H9 (cell line): ENCODE results near the gene SLC36A2. TPM values are rescaled to one million over a fixed set of nuclear protein-coding genes. Genes with fewer than 3 reads are reported as not detected.

Experiments
- DNase-seq: peaks from one replicate; pipeline ENCODE4 v3.0.0-alpha.2; 2017
- H2AFZ ChIP-seq: one replicate; pipeline ENCODE4 v1.6.1; 2013; ENCODE audit warnings: mild to moderate bottlenecking, low read length, control low read depth, moderate library complexity
- H2AK5ac ChIP-seq: 2 replicates; pipeline ENCODE4 v1.6.1; 2013; ENCODE audit warnings: low read length, control low read depth, mixed read lengths; ENCODE audit not compliant: insufficient read length
- H2BK120ac ChIP-seq: one replicate; pipeline ENCODE4 v1.6.1; 2013; ENCODE audit warnings: low read depth, mild to moderate bottlenecking, low read length, control low read depth, inconsistent platforms; ENCODE audit not compliant: poor library complexity, severe bottlenecking
- H2BK12ac ChIP-seq: 2 replicates; pipeline ENCODE4 v1.6.1; 2013; ENCODE audit warnings: low read length, control low read depth, mixed read lengths, low read depth; ENCODE audit not compliant: insufficient read length
- H2BK15ac ChIP-seq: 2 replicates; pipeline ENCODE4 v1.6.1; 2013; ENCODE audit warnings: low read depth, low read length, control low read depth
- H2BK20ac ChIP-seq: one replicate; pipeline ENCODE4 v1.6.1; 2013; ENCODE audit warnings: low read depth, mild to moderate bottlenecking, low read length, control low read depth, inconsistent platforms; ENCODE audit not compliant: poor library complexity, severe bottlenecking
- H2BK5ac ChIP-seq: 2 replicates; pipeline ENCODE4 v1.6.1; 2013; ENCODE audit warnings: low read length, control low read depth, mixed read lengths; ENCODE audit not compliant: insufficient read length
- H3K14ac ChIP-seq: 2 replicates; pipeline ENCODE4 v1.6.1; 2013; ENCODE audit warnings: low read length, control low read depth; ENCODE audit not compliant: insufficient read depth
- H3K18ac ChIP-seq: 2 replicates; pipeline ENCODE4 v1.6.1; 2013; ENCODE audit warnings: low read depth, mild to moderate bottlenecking, mixed read lengths, low read length, control low read depth; ENCODE audit not compliant: insufficient read length
- H3K23ac ChIP-seq: 2 replicates; pipeline ENCODE4 v1.6.1; 2013; ENCODE audit warnings: low read length, control low read depth, mixed read lengths, low read depth; ENCODE audit not compliant: insufficient read length
- H3K23me2 ChIP-seq: 2 replicates; pipeline ENCODE4 v1.6.1; 2013; ENCODE audit warnings: low read depth, mild to moderate bottlenecking, mixed read lengths, low read length, control low read depth; ENCODE audit not compliant: insufficient read length, poor library complexity, severe bottlenecking
- H3K27ac ChIP-seq: 2 replicates; pipeline ENCODE4 v1.5.1; 2013; ENCODE audit warnings: low read length, control low read depth, mixed read lengths, low read depth; ENCODE audit not compliant: insufficient read length
- H3K27me3 ChIP-seq: 2 replicates; pipeline ENCODE4 v1.6.1; 2013; ENCODE audit warnings: low read length, control low read depth, inconsistent platforms; ENCODE audit not compliant: insufficient read depth
- H3K4ac ChIP-seq: 2 replicates; pipeline ENCODE4 v1.6.1; 2013; ENCODE audit warnings: low read depth, mild to moderate bottlenecking, control low read depth, inconsistent platforms, low read length, moderate library complexity
- H3K4me1 ChIP-seq: 2 replicates; pipeline ENCODE4 v1.6.1; 2013; ENCODE audit warnings: low read length, control low read depth, inconsistent platforms; ENCODE audit not compliant: insufficient read depth
- H3K4me2 ChIP-seq: 2 replicates; pipeline ENCODE4 v1.6.1; 2013; ENCODE audit warnings: low read length, control low read depth, mixed read lengths; ENCODE audit not compliant: insufficient read length, insufficient read depth
- H3K56ac ChIP-seq: 2 replicates; pipeline ENCODE4 v1.6.1; 2013; ENCODE audit warnings: low read depth, mild to moderate bottlenecking, mixed read lengths, low read length, control low read depth; ENCODE audit not compliant: insufficient read length
- H3K79me1 ChIP-seq: 2 replicates; pipeline ENCODE4 v1.6.1; 2013; ENCODE audit warnings: low read depth, mild to moderate bottlenecking, moderate library complexity, low read length, control low read depth, inconsistent platforms; ENCODE audit not compliant: insufficient read depth, poor library complexity, severe bottlenecking
- H3K79me2 ChIP-seq: 2 replicates; pipeline ENCODE4 v1.6.1; 2013; ENCODE audit warnings: low read length, control low read depth, inconsistent platforms; ENCODE audit not compliant: insufficient read depth
- H3K9ac ChIP-seq: 2 replicates; pipeline ENCODE4 v1.6.1; 2013; ENCODE audit warnings: low read length, control low read depth, mixed read lengths; ENCODE audit not compliant: insufficient read length; ENCODE audit errors: extremely low read depth
- H3K9me3 ChIP-seq: one replicate; pipeline ENCODE4 v1.6.1; 2013; ENCODE audit warnings: low read depth, low read length, inconsistent platforms; ENCODE audit not compliant: control insufficient read depth
- H3T11ph ChIP-seq: one replicate; pipeline ENCODE4 v1.6.1; 2013; ENCODE audit warnings: mild to moderate bottlenecking, low read length, control low read depth, inconsistent platforms
- H4K20me1 ChIP-seq: one replicate; pipeline ENCODE4 v1.6.1; 2013; ENCODE audit not compliant: control insufficient read depth, insufficient read length, insufficient read depth
- H4K5ac ChIP-seq: 2 replicates; pipeline ENCODE4 v1.6.1; 2013; ENCODE audit warnings: low read depth, mild to moderate bottlenecking, mixed read lengths, low read length, control low read depth; ENCODE audit not compliant: insufficient read length
- H4K8ac ChIP-seq: replicated peaks from 2 replicates; pipeline ENCODE4 v1.6.1; 2013; ENCODE audit warnings: low read length, control low read depth, mixed read lengths, low read depth; ENCODE audit not compliant: insufficient read length
- H4K91ac ChIP-seq: 2 replicates; pipeline ENCODE4 v1.6.1; 2013; ENCODE audit warnings: low read depth, mild to moderate bottlenecking, moderate library complexity, mixed read lengths, low read length, control low read depth; ENCODE audit not compliant: insufficient read length
- H3K27ac Mint-ChIP-seq, 3 experiments: 2 replicates in 2 of 3; 3 replicates in 1 of 3; pipeline ENCODE4 v1.8.0; 2020 to 2021; ENCODE audit warnings: mixed read lengths in 3 of 3, mild to moderate bottlenecking in 1 of 3, moderate library complexity in 1 of 3
- H3K27me3 Mint-ChIP-seq: 2 replicates; pipeline ENCODE4 v1.8.0; 2021; ENCODE audit warnings: low read depth, mild to moderate bottlenecking, moderate library complexity, mixed read lengths
- H3K36me3 Mint-ChIP-seq, 3 experiments: 2 replicates in 2 of 3; 3 replicates in 1 of 3; pipeline ENCODE4 v1.8.0; 2020 to 2021; ENCODE audit warnings: low read depth in 3 of 3, mixed read lengths in 3 of 3; ENCODE audit not compliant: insufficient read depth in 1 of 3
- H3K4me1 Mint-ChIP-seq, 2 experiments: 2 replicates each; pipeline ENCODE4 v1.8.0; 2020; ENCODE audit warnings: mixed read lengths in 2 of 2
- H3K4me3 Mint-ChIP-seq, 2 experiments: 2 replicates in 1 of 2; 3 replicates in 1 of 2; pipeline ENCODE4 v1.8.0; 2020 to 2021; ENCODE audit warnings: mild to moderate bottlenecking in 2 of 2, mixed read lengths in 2 of 2, moderate library complexity in 1 of 2
- H3K9me3 Mint-ChIP-seq, 2 experiments: 2 replicates in 1 of 2; 3 replicates in 1 of 2; pipeline ENCODE4 v1.8.0; 2020; ENCODE audit warnings: mild to moderate bottlenecking in 2 of 2, mixed read lengths in 2 of 2, moderate library complexity in 1 of 2
- CTCF ChIP-seq: fragments of 200-600 bp; sonication (generic); conservative IDR thresholded peaks from 3 replicates; pipeline ENCODE4 v1.8.0; 2021; ENCODE audit warnings: antibody characterized with exemption, mild to moderate bottlenecking
- WGBS: extraction: QIAGEN DNeasy Blood & Tissue Kit; methylation state at CpG from one replicate; pipeline ENCODE4 v1.1.7; 2013; ENCODE audit warnings: missing lambda C conversion rate, low lambda C conversion rate, mixed read lengths; ENCODE audit not compliant: insufficient read length; ENCODE audit errors: extremely low coverage; 5-methylcytosine and 5-hydroxymethylcytosine counted together
- total RNA-seq: library from RNA; stranded (reverse); gene quantifications from 2 replicates; pipeline ENCODE4 v1.2.1, GENCODE V29; 2021

Gene SLC36A2
- total RNA-seq, 1 experiment from 2014 or later: 0.15 TPM

GRCh38 chr5:151340004-151340403 is 7.4 kb downstream of the SLC36A2 start:
- no peak overlapping the region for H3K23ac ChIP-seq
- Mint-ChIP-seq H3K4me3 (no peak overlapping the region), H3K27ac (no peak overlapping the region), H3K4me1 (peaks cover 19 to 22% of the 10 kb centered on the region in 2 experiments), H3K36me3 (no peaks in the 10 kb centered on the region), H3K27me3 (peaks cover 67% of the 10 kb centered on the region), H3K9me3 (no peaks in the 10 kb centered on the region)
- H2AFZ ChIP-seq: no peak overlapping the region
- TF ChIP-seq CTCF: no peak
- no peak overlapping the region for H3K18ac ChIP-seq
- no peaks in the 10 kb centered on the region for H3K9me3 ChIP-seq
- H2BK12ac ChIP-seq: no peak overlapping the region
- no peak overlapping the region for H2AK5ac ChIP-seq
- no peak overlapping the region for H2BK5ac ChIP-seq
- H4K5ac ChIP-seq: no peak overlapping the region
- H3T11ph ChIP-seq: no peak overlapping the region
- no peaks in the 10 kb centered on the region for H4K20me1 ChIP-seq
- H3K4me2 ChIP-seq: no peak overlapping the region
- H3K27me3 ChIP-seq: no peaks in the 10 kb centered on the region
- no peaks in the 10 kb centered on the region for H3K23me2 ChIP-seq
- H3K4me1 ChIP-seq: no peaks in the 10 kb centered on the region
- H3K9ac ChIP-seq: no peak overlapping the region
- no peaks in the 10 kb centered on the region for H3K79me1 ChIP-seq
- no peak overlapping the region for H4K91ac ChIP-seq
- no peak overlapping the region for H3K56ac ChIP-seq
- H4K8ac ChIP-seq: no peak overlapping the region
- no peak overlapping the region for H2BK20ac ChIP-seq
- no peak overlapping the region for H3K14ac ChIP-seq
- H2BK15ac ChIP-seq: no peak overlapping the region
- no peaks in the 10 kb centered on the region for H3K79me2 ChIP-seq
- no CpG with 5 or more reads among the region's 3 CpGs for WGBS
- H3K4ac ChIP-seq: no peak overlapping the region
- H2BK120ac ChIP-seq: no peak overlapping the region
- DNase-seq: no peak
- no peak overlapping the region for H3K27ac ChIP-seq
